K562 treated with DMSO at 1 percent for 24 hours (cell line): Measurements from ENCODE around the gene RNF138. TPM values are rescaled to one million over a fixed set of nuclear protein-coding genes. Genes with fewer than 3 reads are reported as not detected.

ENCODE experiments used
- total RNA-seq: library from RNA; unstranded; fragments of 300-600 nt; gene quantifications from 2 replicates; pipeline ENCODE4 v1.2.3, GENCODE V29; 2022; ENCODE audit warnings: low read depth; ENCODE audit not compliant: insufficient read depth

The RNF138 gene
- 42.6 and 64.3 TPM in 2 replicates for total RNA-seq

DNA sequence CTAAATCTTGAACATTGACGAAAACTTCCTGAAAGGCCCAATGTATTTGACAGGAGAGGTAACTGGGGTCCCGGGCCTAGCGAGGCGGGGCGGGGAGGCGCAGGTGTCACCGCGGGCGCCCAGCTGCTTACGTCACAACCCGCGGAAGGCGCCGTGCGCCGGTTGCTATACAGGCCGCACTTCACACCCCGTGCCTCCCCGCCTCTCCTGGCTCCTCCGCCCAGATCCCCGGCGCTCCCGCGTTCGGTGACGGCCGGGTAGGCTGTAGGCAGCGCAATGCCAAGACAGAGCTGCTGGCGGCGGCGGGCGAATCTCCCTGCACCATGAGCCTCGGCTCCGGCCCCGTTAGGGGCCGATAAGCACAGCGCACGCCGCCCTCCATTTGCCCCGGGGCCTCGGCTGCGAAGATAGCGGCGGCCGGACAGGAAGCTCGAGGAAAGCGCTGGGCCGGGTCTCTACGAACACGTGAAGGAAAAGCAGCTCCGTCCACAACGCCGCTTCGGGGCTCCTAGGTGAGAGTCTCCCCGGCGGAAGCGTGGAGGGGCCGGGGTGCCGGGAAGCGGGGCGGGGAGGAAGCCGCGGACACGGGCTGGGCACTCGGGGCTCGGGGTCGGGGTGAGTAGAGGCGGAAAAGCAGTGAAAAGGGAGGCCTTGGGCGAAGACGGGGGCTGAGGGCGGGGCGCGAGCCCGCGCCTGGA lies at the start of gene RNF138:
TSS of gene RNF138 (plus strand) at position 151 of the 698 bp plus-strand sequence. CDS start 903 bp downstream, outside the sequence.

Other genes with a start within 250 kb of the RNF138 start
- 21.0 and 21.3 TPM in 2 replicates for gene TRAPPC8, start 148.7 kb upstream of the RNF138 start, total RNA-seq
- 0.03 TPM in 1 of 2 replicates, not detected in the other for gene RNF125, start 73.0 kb upstream of the RNF138 start, total RNA-seq
- gene MEP1B, start 98.2 kb downstream of the RNF138 start, total RNA-seq: not detected in 2 replicates